Measurements from ENCODE around the gene FRY. TPM values are rescaled to one million over a fixed set of nuclear protein-coding genes. Genes with fewer than 3 reads are reported as not detected.

Gene FRY
- total RNA-seq, 1 donor: 12.3 TPM

DNA sequence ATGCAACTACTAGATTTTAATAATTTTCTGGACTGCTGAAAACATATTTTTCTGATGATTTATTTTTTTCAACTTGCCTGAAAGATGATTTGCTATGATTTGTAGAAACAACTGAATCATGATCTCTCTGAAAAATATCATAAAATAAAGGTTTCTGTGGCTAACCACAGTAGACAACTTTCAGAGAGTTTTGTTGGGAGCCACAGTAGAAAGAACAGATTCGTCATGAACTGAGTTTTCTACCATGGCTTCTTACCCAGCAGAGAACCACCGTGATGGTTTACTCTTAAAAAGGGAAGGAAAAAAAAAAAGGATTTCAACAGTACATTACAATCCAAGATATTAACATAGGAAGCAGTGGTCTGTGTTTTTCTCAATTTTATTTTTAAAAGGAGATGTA, 265.6 kb downstream of the FRY start:
- H3K4me2 ChIP-seq (ENCODE audit: insufficient read depth, low read length): no peak overlapping the region
- no peaks in the 10 kb centered on the region for H3K79me2 ChIP-seq (ENCODE audit: insufficient read depth, low read length)
- no peak overlapping the region for H3K4me3 ChIP-seq (ENCODE audit: insufficient read depth, low read length)
- H4K20me1 ChIP-seq (ENCODE audit: insufficient read depth, low read length): no peaks in the 10 kb centered on the region
- no peaks in the 10 kb centered on the region for H3K36me3 ChIP-seq (ENCODE audit: insufficient read depth, low read length)
- no peak overlapping the region for H2AFZ ChIP-seq (ENCODE audit: low read length)
- peaks cover 25% of the 10 kb centered on the region for H3K27me3 ChIP-seq (ENCODE audit: insufficient read depth, low read length)
- H3K27ac ChIP-seq (ENCODE audit: low read depth, low read length): no peak overlapping the region
- no peaks in the 10 kb centered on the region for H3K9me3 ChIP-seq (ENCODE audit: low read depth, low read length)
- TF ChIP-seq, protein P1, sequence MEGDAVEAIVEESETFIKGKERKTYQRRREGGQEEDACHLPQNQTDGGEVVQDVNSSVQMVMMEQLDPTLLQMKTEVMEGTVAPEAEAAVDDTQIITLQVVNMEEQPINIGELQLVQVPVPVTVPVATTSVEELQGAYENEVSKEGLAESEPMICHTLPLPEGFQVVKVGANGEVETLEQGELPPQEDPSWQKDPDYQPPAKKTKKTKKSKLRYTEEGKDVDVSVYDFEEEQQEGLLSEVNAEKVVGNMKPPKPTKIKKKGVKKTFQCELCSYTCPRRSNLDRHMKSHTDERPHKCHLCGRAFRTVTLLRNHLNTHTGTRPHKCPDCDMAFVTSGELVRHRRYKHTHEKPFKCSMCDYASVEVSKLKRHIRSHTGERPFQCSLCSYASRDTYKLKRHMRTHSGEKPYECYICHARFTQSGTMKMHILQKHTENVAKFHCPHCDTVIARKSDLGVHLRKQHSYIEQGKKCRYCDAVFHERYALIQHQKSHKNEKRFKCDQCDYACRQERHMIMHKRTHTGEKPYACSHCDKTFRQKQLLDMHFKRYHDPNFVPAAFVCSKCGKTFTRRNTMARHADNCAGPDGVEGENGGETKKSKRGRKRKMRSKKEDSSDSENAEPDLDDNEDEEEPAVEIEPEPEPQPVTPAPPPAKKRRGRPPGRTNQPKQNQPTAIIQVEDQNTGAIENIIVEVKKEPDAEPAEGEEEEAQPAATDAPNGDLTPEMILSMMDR (IDR thresholded peaks at IDR 0.05; ENCODE audit: extremely low read depth, low read depth, low read length): no peak
- no peaks in the 10 kb centered on the region for H3K4me1 ChIP-seq (ENCODE audit: insufficient read depth, low read length)
- no peak for DNase-seq (ENCODE audit: insufficient read length, low spot score, missing footprints)

DNA sequence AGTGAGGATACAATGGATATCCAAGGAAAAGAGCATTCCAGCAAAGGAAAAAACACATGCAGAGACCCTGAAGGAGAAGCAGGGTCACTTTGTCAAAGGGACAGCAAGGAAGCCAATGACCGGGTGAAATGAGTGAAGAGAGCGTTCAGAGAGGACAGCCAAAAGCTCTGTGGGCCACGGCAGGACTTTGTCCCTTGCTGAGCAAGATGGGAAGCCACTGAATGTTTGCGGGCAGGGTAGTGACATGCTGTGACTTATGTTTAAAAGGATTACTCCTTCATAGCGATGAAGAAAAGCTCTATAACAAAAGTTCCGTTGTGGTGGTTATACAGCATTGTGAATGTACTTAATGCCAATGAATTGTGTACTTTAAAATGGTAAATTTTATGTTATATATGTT, 267.1 kb downstream of the FRY start:
- no peak overlapping the region for H3K4me3 ChIP-seq (ENCODE audit: insufficient read depth, low read length)
- no peaks in the 10 kb centered on the region for H3K9me3 ChIP-seq (ENCODE audit: low read depth, low read length)
- TF ChIP-seq, protein P1 (IDR thresholded peaks at IDR 0.05; ENCODE audit: extremely low read depth, low read depth, low read length): no peak
- H4K20me1 ChIP-seq (ENCODE audit: insufficient read depth, low read length): no peaks in the 10 kb centered on the region
- H3K27me3 ChIP-seq (ENCODE audit: insufficient read depth, low read length): peaks cover 25% of the 10 kb centered on the region
- H3K4me1 ChIP-seq (ENCODE audit: insufficient read depth, low read length): no peaks in the 10 kb centered on the region
- DNase-seq (ENCODE audit: insufficient read length, low spot score, missing footprints): no peak
- no peak overlapping the region for H3K4me2 ChIP-seq (ENCODE audit: insufficient read depth, low read length)
- H3K27ac ChIP-seq (ENCODE audit: low read depth, low read length): no peak overlapping the region
- no peaks in the 10 kb centered on the region for H3K36me3 ChIP-seq (ENCODE audit: insufficient read depth, low read length)
- no peak overlapping the region for H2AFZ ChIP-seq (ENCODE audit: low read length)
- H3K79me2 ChIP-seq (ENCODE audit: insufficient read depth, low read length): no peaks in the 10 kb centered on the region

DNA sequence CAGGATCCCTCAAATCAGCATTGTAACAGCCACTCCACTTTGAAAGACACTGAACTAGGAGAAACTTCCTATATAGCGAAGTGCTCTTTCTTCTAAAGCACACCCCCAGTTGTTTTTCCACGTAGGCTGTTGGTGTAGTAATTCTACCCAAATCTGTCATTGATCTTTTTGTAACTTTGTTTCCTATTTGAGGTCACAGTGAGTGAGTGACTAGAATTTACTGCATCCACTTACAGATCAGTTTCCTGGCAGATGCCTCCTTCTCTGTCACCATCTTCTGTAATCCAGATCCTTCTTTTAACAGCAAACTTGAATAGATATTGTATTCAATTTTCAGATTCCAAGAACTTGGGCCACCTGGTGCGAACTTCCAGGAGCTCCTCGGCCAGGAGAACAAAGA, 268.3 kb downstream of the FRY start:
- Histone ChIP-seq H3K9me3 (ENCODE audit: low read depth, low read length) (no peaks in the 10 kb centered on the region), H3K79me2 (ENCODE audit: insufficient read depth, low read length) (no peaks in the 10 kb centered on the region), H3K27me3 (ENCODE audit: insufficient read depth, low read length) (peaks cover 25% of the 10 kb centered on the region), H3K4me2 (ENCODE audit: insufficient read depth, low read length) (no peak overlapping the region), H2AFZ (ENCODE audit: low read length) (no peak overlapping the region), H4K20me1 (ENCODE audit: insufficient read depth, low read length) (no peaks in the 10 kb centered on the region), H3K4me3 (ENCODE audit: insufficient read depth, low read length) (no peak overlapping the region), H3K36me3 (ENCODE audit: insufficient read depth, low read length) (no peaks in the 10 kb centered on the region), H3K27ac (ENCODE audit: low read depth, low read length) (no peak overlapping the region), H3K4me1 (ENCODE audit: insufficient read depth, low read length) (no peaks in the 10 kb centered on the region)
- TF ChIP-seq, protein P1 (IDR thresholded peaks at IDR 0.05; ENCODE audit: extremely low read depth, low read depth, low read length): no peak
- no peak for DNase-seq (ENCODE audit: insufficient read length, low spot score, missing footprints)

DNA sequence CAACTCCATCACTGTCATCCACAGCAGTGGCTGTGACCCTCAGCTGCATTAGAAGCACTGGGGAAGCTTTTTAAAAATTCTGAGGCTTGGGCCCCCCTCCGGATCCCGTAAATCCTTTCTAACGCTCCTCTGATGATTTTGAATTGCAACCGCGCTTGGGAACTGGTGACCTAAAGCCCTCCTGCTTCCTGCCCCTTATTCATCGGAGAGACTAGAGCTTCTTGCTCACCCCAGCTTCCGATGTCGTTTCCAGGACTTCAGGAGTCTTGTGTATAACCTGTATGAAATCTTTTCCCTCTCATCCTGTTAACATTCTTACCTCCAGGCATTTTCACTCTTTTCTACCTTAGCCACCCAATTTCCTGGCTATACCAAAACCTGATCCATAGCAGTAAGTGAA, 268.8 kb downstream of the FRY start:
- Histone ChIP-seq H3K36me3 (ENCODE audit: insufficient read depth, low read length) (no peaks in the 10 kb centered on the region), H3K9me3 (ENCODE audit: low read depth, low read length) (no peaks in the 10 kb centered on the region), H3K79me2 (ENCODE audit: insufficient read depth, low read length) (no peaks in the 10 kb centered on the region), H4K20me1 (ENCODE audit: insufficient read depth, low read length) (no peaks in the 10 kb centered on the region), H3K4me3 (ENCODE audit: insufficient read depth, low read length) (no peak overlapping the region), H3K4me2 (ENCODE audit: insufficient read depth, low read length) (no peak overlapping the region), H3K4me1 (ENCODE audit: insufficient read depth, low read length) (no peaks in the 10 kb centered on the region), H3K27ac (ENCODE audit: low read depth, low read length) (no peak overlapping the region), H2AFZ (ENCODE audit: low read length) (no peak overlapping the region), H3K27me3 (ENCODE audit: insufficient read depth, low read length) (peaks cover 25% of the 10 kb centered on the region)
- TF ChIP-seq, protein P1 (IDR thresholded peaks at IDR 0.05; ENCODE audit: extremely low read depth, low read depth, low read length): no peak
- no peak for DNase-seq (ENCODE audit: insufficient read length, low spot score, missing footprints)
